ENCODE data around the gene ISL1.

ISL1 gene

GRCh38 chr5:51392689-51393199 lies 9.5 kb downstream of the ISL1 start:
- no peaks in the 10 kb centered on the region for H4K20me1 ChIP-seq (ENCODE audit: insufficient read depth, low read length)
- no peak overlapping the region for H3K4me2 ChIP-seq (ENCODE audit: insufficient read depth, low read length)
- no peaks in the 10 kb centered on the region for H3K9me3 ChIP-seq (ENCODE audit: insufficient read depth, low read length, severe bottlenecking)
- no peaks in the 10 kb centered on the region for H3K79me2 ChIP-seq (ENCODE audit: insufficient read depth, low read length)
- H3K27me3 ChIP-seq (ENCODE audit: insufficient read depth, low read length, poor library complexity) = peaks cover 6% of the 10 kb centered on the region
- DNase-seq (no peak), ATAC-seq (ENCODE audit: insufficient read depth, low read depth) (no peak)
- TF ChIP-seq EZH2 (IDR thresholded peaks at IDR 0.05; ENCODE audit: borderline replicate concordance, low read depth, low read length, severe bottlenecking) (no peak), CTCF (IDR thresholded peaks at IDR 0.05; ENCODE audit: borderline replicate concordance, extremely low read depth, low read length, poor library complexity, severe bottlenecking) (no peak)
- H3K4me1 ChIP-seq (ENCODE audit: insufficient read depth, low read length) = no peaks in the 10 kb centered on the region
- no peak overlapping the region for H3K9ac ChIP-seq (ENCODE audit: low read depth, low read length)
- H3K27ac ChIP-seq (ENCODE audit: low read length) = no peak overlapping the region
- H3K4me3 ChIP-seq (ENCODE audit: low read depth in 1 of 2, low read length in 2 of 2) = no peak overlapping the region
- no peak overlapping the region for H2AFZ ChIP-seq (ENCODE audit: low read depth, low read length)
- no peaks in the 10 kb centered on the region for H3K36me3 ChIP-seq (ENCODE audit: insufficient read depth, low read length)

GRCh38 chr5:51394609-51395008 lies 11.4 kb downstream of the ISL1 start:
- H3K79me2 ChIP-seq (ENCODE audit: insufficient read depth, low read length) = no peaks in the 10 kb centered on the region
- H3K4me1 ChIP-seq (ENCODE audit: insufficient read depth, low read length) = no peaks in the 10 kb centered on the region
- no peaks in the 10 kb centered on the region for H3K36me3 ChIP-seq (ENCODE audit: insufficient read depth, low read length)
- H2AFZ ChIP-seq (ENCODE audit: low read depth, low read length) = no peak overlapping the region
- DNase-seq (no peak), ATAC-seq (ENCODE audit: insufficient read depth, low read depth) (no peak)
- H3K4me2 ChIP-seq (ENCODE audit: insufficient read depth, low read length) = no peak overlapping the region
- H3K27me3 ChIP-seq (ENCODE audit: insufficient read depth, low read length, poor library complexity) = no peaks in the 10 kb centered on the region
- TF ChIP-seq CTCF (IDR thresholded peaks at IDR 0.05; ENCODE audit: borderline replicate concordance, extremely low read depth, low read length, poor library complexity, severe bottlenecking) (no peak), EZH2 (IDR thresholded peaks at IDR 0.05; ENCODE audit: borderline replicate concordance, low read depth, low read length, severe bottlenecking) (no peak)
- no peak overlapping the region for H3K4me3 ChIP-seq (ENCODE audit: low read depth in 1 of 2, low read length in 2 of 2)
- no peak overlapping the region for H3K27ac ChIP-seq (ENCODE audit: low read length)
- no peaks in the 10 kb centered on the region for H4K20me1 ChIP-seq (ENCODE audit: insufficient read depth, low read length)
- no peaks in the 10 kb centered on the region for H3K9me3 ChIP-seq (ENCODE audit: insufficient read depth, low read length, severe bottlenecking)
- no peak overlapping the region for H3K9ac ChIP-seq (ENCODE audit: low read depth, low read length)

GRCh38 chr5:51395245-51395644 lies 12.0 kb downstream of the ISL1 start:
- TF ChIP-seq CTCF (IDR thresholded peaks at IDR 0.05; ENCODE audit: borderline replicate concordance, extremely low read depth, low read length, poor library complexity, severe bottlenecking) (no peak), EZH2 (IDR thresholded peaks at IDR 0.05; ENCODE audit: borderline replicate concordance, low read depth, low read length, severe bottlenecking) (no peak)
- Histone ChIP-seq H4K20me1 (ENCODE audit: insufficient read depth, low read length) (no peaks in the 10 kb centered on the region), H3K4me3 (ENCODE audit: low read depth in 1 of 2, low read length in 2 of 2) (no peak overlapping the region), H3K27ac (ENCODE audit: low read length) (no peak overlapping the region), H2AFZ (ENCODE audit: low read depth, low read length) (no peak overlapping the region), H3K27me3 (ENCODE audit: insufficient read depth, low read length, poor library complexity) (no peaks in the 10 kb centered on the region), H3K79me2 (ENCODE audit: insufficient read depth, low read length) (no peaks in the 10 kb centered on the region), H3K36me3 (ENCODE audit: insufficient read depth, low read length) (no peaks in the 10 kb centered on the region), H3K4me1 (ENCODE audit: insufficient read depth, low read length) (no peaks in the 10 kb centered on the region), H3K4me2 (ENCODE audit: insufficient read depth, low read length) (no peak overlapping the region), H3K9ac (ENCODE audit: low read depth, low read length) (no peak overlapping the region), H3K9me3 (ENCODE audit: insufficient read depth, low read length, severe bottlenecking) (no peaks in the 10 kb centered on the region)
- ATAC-seq (ENCODE audit: insufficient read depth, low read depth) (no peak), DNase-seq (no peak)

Measured in DND-41 (cell line).